H1 (cell line): ENCODE results near the gene ESYT2. TPM values are rescaled to one million over a fixed set of nuclear protein-coding genes. Genes with fewer than 3 reads are reported as not detected.

Experiments used
- BACH1 ChIP-seq: IDR thresholded peaks from 2 replicates; pipeline ENCODE4 v1.6.1; 2012; ENCODE audit warnings: low read length, improper control_type of control experiment
- CREB1 ChIP-seq: IDR thresholded peaks from 2 replicates; pipeline ENCODE4 v1.6.1; 2012; ENCODE audit warnings: inconsistent platforms
- HDAC6 ChIP-seq: IDR thresholded peaks from one replicate; pipeline ENCODE4 v1.7.1; 2012; ENCODE audit warnings: low read depth, mild to moderate bottlenecking, inconsistent platforms, low read length, moderate library complexity
- POLR2A ChIP-seq, 2 experiments: IDR thresholded peaks; 1 replicate in 1 of 2; 2 replicates in 1 of 2; pipeline ENCODE4 v1.6.1; 2011; ENCODE audit warnings: low read depth in 2 of 2, low read length in 2 of 2, mild to moderate bottlenecking in 2 of 2; ENCODE audit errors: control extremely low read depth in 1 of 2
- polyA plus RNA-seq, 7 experiments: library from polyadenylated mRNA; depleted of rRNA in 3 of 7; stranded (reverse) in 5 of 7; unstranded in 2 of 7; fragments of >200 nt in 5 of 7; fragments of 200-250 nt in 2 of 7; gene quantifications; 1 replicate in 5 of 7; 2 replicates in 1 of 7; 4 replicates in 1 of 7; pipeline versions ENCODE4 v1.2.1 to v1.2.3, GENCODE V29; 2011 to 2013; ENCODE audit warnings: missing spikeins in 2 of 7, mixed read lengths in 2 of 7
- total RNA-seq: library from RNA; stranded (reverse); fragmentation: NEBNext Ultra II Directional; extraction: Animal tissue kit (Norgen Biotek cat#: 25700); gene quantifications from 2 replicates; pipeline ENCODE4 v1.2.1, GENCODE V29; 2021
- TF ChIP-seq, protein P1 (sequence below), 3 experiments: IDR thresholded peaks; 1 replicate in 2 of 3; 2 replicates in 1 of 3; pipeline versions ENCODE4 v1.5.1 to v1.6.1; 2011; ENCODE audit warnings: low read length in 3 of 3, mild to moderate bottlenecking in 3 of 3, inconsistent platforms in 2 of 3, low read depth in 1 of 3, moderate library complexity in 1 of 3; ENCODE audit not compliant: insufficient read depth in 1 of 3; ENCODE audit errors: control extremely low read depth in 1 of 3

Gene ESYT2
- total and polyA plus RNA-seq, 2 of the 8 experiments (the other 6 are each of a cell fraction or from before 2014, with no cell fraction given), result 27.0 to 37.5 TPM

DNA sequence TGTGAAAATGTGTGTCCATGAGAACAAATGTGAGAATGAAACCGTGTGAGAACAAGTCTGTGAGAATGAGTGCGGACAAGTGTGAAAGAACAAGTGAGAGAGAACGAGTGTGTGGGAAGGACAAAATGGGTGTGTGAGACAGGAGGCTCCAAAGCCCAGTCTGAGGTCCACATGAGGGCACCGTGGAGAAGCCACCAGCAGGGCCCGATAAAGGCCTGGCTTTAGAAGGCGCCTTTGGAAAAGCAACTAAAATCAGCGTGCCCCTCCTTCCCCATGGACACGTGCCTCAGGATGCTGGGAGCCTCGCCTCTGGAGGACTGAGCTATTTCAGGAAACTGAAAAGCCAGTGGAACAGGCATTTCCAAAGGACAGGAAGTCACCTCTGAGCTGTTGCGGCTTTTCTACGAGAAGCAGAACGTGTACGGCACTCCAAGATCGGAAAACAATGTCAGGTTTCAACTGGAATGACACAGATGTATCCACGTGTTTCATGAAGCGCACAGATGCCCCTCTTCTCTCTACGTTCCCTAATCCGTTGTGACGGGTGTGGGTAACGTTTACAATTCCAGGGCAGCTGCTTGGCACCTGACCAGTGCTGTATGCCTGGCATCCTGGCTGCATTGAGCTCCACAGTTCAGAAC, 46.4 kb downstream of the ESYT2 start (continued):
- TF ChIP-seq, protein P1, sequence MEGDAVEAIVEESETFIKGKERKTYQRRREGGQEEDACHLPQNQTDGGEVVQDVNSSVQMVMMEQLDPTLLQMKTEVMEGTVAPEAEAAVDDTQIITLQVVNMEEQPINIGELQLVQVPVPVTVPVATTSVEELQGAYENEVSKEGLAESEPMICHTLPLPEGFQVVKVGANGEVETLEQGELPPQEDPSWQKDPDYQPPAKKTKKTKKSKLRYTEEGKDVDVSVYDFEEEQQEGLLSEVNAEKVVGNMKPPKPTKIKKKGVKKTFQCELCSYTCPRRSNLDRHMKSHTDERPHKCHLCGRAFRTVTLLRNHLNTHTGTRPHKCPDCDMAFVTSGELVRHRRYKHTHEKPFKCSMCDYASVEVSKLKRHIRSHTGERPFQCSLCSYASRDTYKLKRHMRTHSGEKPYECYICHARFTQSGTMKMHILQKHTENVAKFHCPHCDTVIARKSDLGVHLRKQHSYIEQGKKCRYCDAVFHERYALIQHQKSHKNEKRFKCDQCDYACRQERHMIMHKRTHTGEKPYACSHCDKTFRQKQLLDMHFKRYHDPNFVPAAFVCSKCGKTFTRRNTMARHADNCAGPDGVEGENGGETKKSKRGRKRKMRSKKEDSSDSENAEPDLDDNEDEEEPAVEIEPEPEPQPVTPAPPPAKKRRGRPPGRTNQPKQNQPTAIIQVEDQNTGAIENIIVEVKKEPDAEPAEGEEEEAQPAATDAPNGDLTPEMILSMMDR (IDR thresholded peaks at IDR 0.05; ENCODE audit: control extremely low read depth in 1 of 3, insufficient read depth in 1 of 3, low read depth in 1 of 3, low read length in 3 of 3), result peak in 1 of 3 experiments; percentile 45; a peak in 2 of 4 replicates
- TF ChIP-seq BACH1 (no peak), POLR2A (IDR thresholded peaks at IDR 0.05; ENCODE audit: control extremely low read depth in 1 of 2, low read depth in 2 of 2, low read length in 2 of 2) (no peak), HDAC6 (no peak), CREB1 (no peak)
